Left lung (tissue), 10 donors: Measurements from ENCODE around the gene ZNF556. TPM values are rescaled to one million over a fixed set of nuclear protein-coding genes. Genes with fewer than 3 reads are reported as not detected.

Source experiments
- ATAC-seq: fragments of 200-7000 bp; cut with Tn5 transposase; one replicate; pipeline ENCODE4 v1.9.1; 2020; ENCODE audit warnings: moderate library complexity
- DNase-seq, 4 donors: peaks; one replicate each; pipeline ENCODE4 v3.0.0-alpha.2; 2013 to 2020
- H3K27ac ChIP-seq, 2 donors: fragments of 200-600 bp; sonication (generic) in 1 of 2; one replicate each; pipeline versions ENCODE4 v1.5.0 to v1.8.0; 2020 to 2021
- H3K27me3 ChIP-seq, 2 donors: fragments of 200-600 bp; sonication (generic) in 1 of 2; one replicate each; pipeline versions ENCODE4 v1.5.0 to v1.8.0; 2020 to 2021
- H3K36me3 ChIP-seq, 2 donors: fragments of 200-600 bp; sonication (generic) in 1 of 2; one replicate each; pipeline versions ENCODE4 v1.5.0 to v1.8.0; 2020 to 2021
- H3K4me1 ChIP-seq, 2 donors: fragments of 200-600 bp; one replicate each; pipeline ENCODE4 v1.8.0; 2021
- H3K4me3 ChIP-seq, 2 donors: fragments of 200-600 bp; sonication (generic) in 1 of 2; one replicate each; pipeline versions ENCODE4 v1.5.0 to v1.8.0; 2020 to 2021; ENCODE audit warnings: mild to moderate bottlenecking in 1 of 2
- H3K9me3 ChIP-seq, 2 donors: fragments of 200-600 bp; sonication (generic) in 1 of 2; one replicate each; pipeline versions ENCODE4 v1.5.0 to v1.8.0; 2020 to 2021
- intact Hi-C, 2 donors: fragments of 100-400 bp; cut with DNase I; formaldehyde crosslinking; loops; one replicate each; pipeline versions ENCODE4 v1.11.2 to v1.14.2; 2022
- polyA plus RNA-seq, 6 donors: library from polyadenylated mRNA; unstranded; fragments of 120-200 nt; gene quantifications; one replicate each; pipeline ENCODE4 v1.2.1, GENCODE V29; 2013; ENCODE audit not compliant: insufficient read length in 6 of 6
- total RNA-seq, 2 donors: library from RNA; stranded (reverse); fragmentation: NEBNext Ultra II Directional; extraction: Animal tissue kit (Norgen Biotek cat#: 25700); gene quantifications; one replicate each; pipeline ENCODE4 v1.2.1, GENCODE V29; 2021
- TF ChIP-seq, protein P1 (sequence below), 2 donors: fragments of 200-600 bp; sonication (generic) in 1 of 2; IDR thresholded peaks; one replicate each; pipeline versions ENCODE4 v1.5.0 to v1.8.0; 2021; ENCODE audit warnings: antibody characterized with exemption in 2 of 2
- donor health status: DM: no; HTN: yes; CAD: no.
- donor health status: DM: no; HTN: no; CAD: no.

The ZNF556 gene
- total and polyA plus RNA-seq, 8 donors, result 0.06 to 0.21 (median 0.14) TPM; not detected in 2

- TF ChIP-seq, protein P1, sequence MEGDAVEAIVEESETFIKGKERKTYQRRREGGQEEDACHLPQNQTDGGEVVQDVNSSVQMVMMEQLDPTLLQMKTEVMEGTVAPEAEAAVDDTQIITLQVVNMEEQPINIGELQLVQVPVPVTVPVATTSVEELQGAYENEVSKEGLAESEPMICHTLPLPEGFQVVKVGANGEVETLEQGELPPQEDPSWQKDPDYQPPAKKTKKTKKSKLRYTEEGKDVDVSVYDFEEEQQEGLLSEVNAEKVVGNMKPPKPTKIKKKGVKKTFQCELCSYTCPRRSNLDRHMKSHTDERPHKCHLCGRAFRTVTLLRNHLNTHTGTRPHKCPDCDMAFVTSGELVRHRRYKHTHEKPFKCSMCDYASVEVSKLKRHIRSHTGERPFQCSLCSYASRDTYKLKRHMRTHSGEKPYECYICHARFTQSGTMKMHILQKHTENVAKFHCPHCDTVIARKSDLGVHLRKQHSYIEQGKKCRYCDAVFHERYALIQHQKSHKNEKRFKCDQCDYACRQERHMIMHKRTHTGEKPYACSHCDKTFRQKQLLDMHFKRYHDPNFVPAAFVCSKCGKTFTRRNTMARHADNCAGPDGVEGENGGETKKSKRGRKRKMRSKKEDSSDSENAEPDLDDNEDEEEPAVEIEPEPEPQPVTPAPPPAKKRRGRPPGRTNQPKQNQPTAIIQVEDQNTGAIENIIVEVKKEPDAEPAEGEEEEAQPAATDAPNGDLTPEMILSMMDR (IDR thresholded peaks at IDR 0.05), result no peak
- intact Hi-C loops, result no loop called here
- Histone ChIP-seq H3K4me1 (no peaks in the 10 kb centered on the region), H3K4me3 (no peak overlapping the region), H3K36me3 (peaks cover 0 to 21% of the 10 kb centered on the region in 2 donors), H3K9me3 (peaks cover 0 to 12% of the 10 kb centered on the region in 2 donors), H3K27ac (no peak overlapping the region), H3K27me3 (no peaks in the 10 kb centered on the region)
- DNase-seq (no peak), ATAC-seq (peak; percentile 37)
These were observed 56.4 kb downstream of the ZNF556 start for GRCh38 chr19:2923510-2923909.

- Histone ChIP-seq H3K36me3 (peaks cover 0 to 15% of the 10 kb centered on the region in 2 donors), H3K27ac (no peak overlapping the region), H3K9me3 (peaks cover 0 to 18% of the 10 kb centered on the region in 2 donors), H3K27me3 (no peaks in the 10 kb centered on the region), H3K4me1 (no peaks in the 10 kb centered on the region), H3K4me3 (no peak overlapping the region)
- TF ChIP-seq, protein P1 (IDR thresholded peaks at IDR 0.05), result no peak
- DNase-seq (no peak), ATAC-seq (no peak)
- intact Hi-C loops, result no loop called here
These were observed 59.4 kb downstream of the ZNF556 start for GRCh38 chr19:2926341-2927031.

DNA sequence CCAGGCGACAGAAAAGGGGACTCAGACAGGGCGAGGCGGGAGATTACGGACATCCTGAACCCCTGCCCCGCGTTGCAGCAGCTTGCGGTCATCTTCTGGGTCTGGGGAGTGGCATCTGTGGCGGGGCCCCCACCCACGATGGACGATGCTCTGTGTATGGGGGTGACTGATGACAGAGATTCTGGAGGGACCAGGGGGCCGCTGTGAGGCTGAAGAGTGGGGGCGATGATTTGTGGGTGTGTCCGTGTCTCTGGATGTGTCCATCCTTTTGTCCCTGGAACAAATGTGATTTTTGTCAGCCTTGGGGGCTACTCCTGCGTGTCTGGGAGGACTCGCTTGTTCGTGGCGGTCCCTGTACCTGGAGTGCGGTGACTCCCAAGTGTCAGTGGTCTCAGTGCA, 59.9 kb downstream of the ZNF556 start:
- intact Hi-C loops, result no loop called here
- peaks cover 0 to 22% of the 10 kb centered on the region in 2 donors for H3K9me3 ChIP-seq
- DNase-seq (no peak), ATAC-seq (no peak)
- H3K4me1 ChIP-seq, result no peaks in the 10 kb centered on the region
- H3K4me3 ChIP-seq, result no peak overlapping the region
- H3K36me3 ChIP-seq, result peaks cover 0 to 21% of the 10 kb centered on the region in 2 donors
- no peak overlapping the region for H3K27ac ChIP-seq
- TF ChIP-seq, protein P1 (IDR thresholded peaks at IDR 0.05), result no peak
- H3K27me3 ChIP-seq, result no peaks in the 10 kb centered on the region

Other genes with a start within 250 kb of the ZNF556 start
- gene GNG7, start 164.6 kb upstream of the ZNF556 start, total RNA-seq, result 1 to 10 TPM; 3.8 to 5.7 TPM
- 1 to 10 TPM; 4.7 to 7.1 (median 5.8) TPM for gene GNG7, start 164.6 kb upstream of the ZNF556 start, polyA plus RNA-seq
- gene DIRAS1, start 146.0 kb upstream of the ZNF556 start, total RNA-seq, result 1 to 10 TPM in 1 of 2 donors, under 1 TPM in 1; 0.71 to 2.0 TPM
- 1 to 10 TPM in 5 of 6 donors, under 1 TPM in 1; 0.93 to 4.1 (median 1.5) TPM for gene DIRAS1, start 146.0 kb upstream of the ZNF556 start, polyA plus RNA-seq
- gene SLC39A3, start 127.3 kb upstream of the ZNF556 start, total RNA-seq, result 10 to 100 TPM; 28.4 to 33.6 TPM
- 10 to 100 TPM; 18.3 to 25.3 (median 21.2) TPM for gene SLC39A3, start 127.3 kb upstream of the ZNF556 start, polyA plus RNA-seq
- gene SGTA, start 84.1 kb upstream of the ZNF556 start, total RNA-seq, result 10 to 100 TPM; 39.6 to 46.3 TPM
- 10 to 100 TPM; 39.2 to 56.9 (median 47.7) TPM for gene SGTA, start 84.1 kb upstream of the ZNF556 start, polyA plus RNA-seq
- 10 to 100 TPM; 46.3 to 65.3 TPM for gene THOP1, start 81.8 kb upstream of the ZNF556 start, total RNA-seq
- gene THOP1, start 81.8 kb upstream of the ZNF556 start, polyA plus RNA-seq, result 10 to 100 TPM; 37.6 to 52.5 (median 43.6) TPM
- 1 to 10 TPM; 2.1 to 4.1 TPM for gene ZNF554, start 47.5 kb upstream of the ZNF556 start, total RNA-seq
- 1 to 10 TPM; 7.4 to 9.0 (median 8.5) TPM for gene ZNF554, start 47.5 kb upstream of the ZNF556 start, polyA plus RNA-seq
- gene ZNF555, start 25.9 kb upstream of the ZNF556 start, total RNA-seq, result 1 to 10 TPM; 6.2 to 6.6 TPM
- gene ZNF555, start 25.9 kb upstream of the ZNF556 start, polyA plus RNA-seq, result 10 to 100 TPM in 1 of 6 donors, 1 to 10 TPM in 5; 8.8 to 10.6 (median 9.2) TPM
- gene ZNF57, start 33.6 kb downstream of the ZNF556 start, total RNA-seq, result 1 to 10 TPM; 5.7 to 6.6 TPM
- 1 to 10 TPM; 6.6 to 7.9 (median 7.4) TPM for gene ZNF57, start 33.6 kb downstream of the ZNF556 start, polyA plus RNA-seq
- 1 to 10 TPM; 3.4 to 4.1 TPM for gene ZNF77, start 77.6 kb downstream of the ZNF556 start, total RNA-seq
- gene ZNF77, start 77.6 kb downstream of the ZNF556 start, polyA plus RNA-seq, result 10 to 100 TPM in 2 of 6 donors, 1 to 10 TPM in 4; 8.8 to 10.3 (median 9.7) TPM
- 1 to 10 TPM; 3.3 to 6.9 TPM for gene TLE6, start 110.2 kb downstream of the ZNF556 start, total RNA-seq
- 10 to 100 TPM; 10.2 to 16.0 (median 10.7) TPM for gene TLE6, start 110.2 kb downstream of the ZNF556 start, polyA plus RNA-seq
- gene TLE2, start 161.9 kb downstream of the ZNF556 start, total RNA-seq, result 10 to 100 TPM; 35.2 to 70.5 TPM
- gene TLE2, start 161.9 kb downstream of the ZNF556 start, polyA plus RNA-seq, result 100 to 1,000 TPM; 148 to 244 (median 181) TPM
- 100 to 1,000 TPM; 335 to 409 TPM for gene TLE5, start 195.2 kb downstream of the ZNF556 start, total RNA-seq
- gene TLE5, start 195.2 kb downstream of the ZNF556 start, polyA plus RNA-seq, result 100 to 1,000 TPM; 715 to 954 (median 823) TPM
- gene GNA11, start 227.0 kb downstream of the ZNF556 start, total RNA-seq, result 10 to 100 TPM; 57.2 to 59.9 TPM
- 10 to 100 TPM; 50.9 to 66.3 (median 62.1) TPM for gene GNA11, start 227.0 kb downstream of the ZNF556 start, polyA plus RNA-seq